Stimulated activated CD4-positive, alpha-beta T cell treated with anti-CD3 and anti-CD28 coated beads, Interleukin-15, amount 100 ng/mL, for 24 hours (primary cell): Measurements from ENCODE around the gene PHLDA3.

ENCODE experiments used
- DNase-seq: peaks from one replicate; pipeline ENCODE4 v3.0.0-alpha.2; 2020

PHLDA3 gene

GRCh38 chr1:201427963-201428362, 41.0 kb downstream of the PHLDA3 start:
- no peak for DNase-seq

- no peak for DNase-seq
Observed at GRCh38 chr1:201426479-201427310, 42.3 kb downstream of the PHLDA3 start.

- no peak for DNase-seq
Observed at GRCh38 chr1:201424146-201424545, 44.8 kb downstream of the PHLDA3 start.

- no peak for DNase-seq
Observed at GRCh38 chr1:201423655-201424054, 45.3 kb downstream of the PHLDA3 start.

DNA sequence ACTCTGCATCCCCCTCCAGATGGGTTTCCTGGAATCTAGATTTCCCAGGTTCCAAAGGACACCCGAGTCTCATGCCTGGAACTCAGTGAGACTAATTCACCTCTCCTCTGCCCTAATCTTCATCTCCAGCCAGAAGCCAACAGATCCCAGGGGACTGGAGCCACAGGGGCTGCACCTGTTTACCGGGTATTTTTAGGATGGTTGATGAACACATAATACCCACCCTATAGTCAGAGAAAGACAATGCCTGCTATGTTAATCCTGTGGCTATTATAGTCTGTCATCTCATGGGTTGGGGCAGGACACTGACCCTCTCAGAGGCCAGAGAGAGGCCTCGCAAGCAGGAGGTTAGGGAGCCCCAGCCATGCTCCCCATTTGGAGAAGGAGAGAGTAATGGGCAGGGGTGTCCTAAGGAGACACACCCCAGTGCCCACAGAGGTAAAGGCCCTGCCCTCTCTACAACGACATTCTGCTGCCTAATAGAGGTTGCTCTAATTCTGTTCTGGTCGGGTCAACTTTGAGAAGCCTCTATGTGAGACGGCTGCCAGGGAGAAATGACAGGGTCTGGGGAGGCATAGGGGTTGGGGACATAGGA, 46.5 kb downstream of the PHLDA3 start:
- DNase-seq = no peak

GRCh38 chr1:201422026-201422425, 47.0 kb downstream of the PHLDA3 start:
- DNase-seq = no peak

DNA sequence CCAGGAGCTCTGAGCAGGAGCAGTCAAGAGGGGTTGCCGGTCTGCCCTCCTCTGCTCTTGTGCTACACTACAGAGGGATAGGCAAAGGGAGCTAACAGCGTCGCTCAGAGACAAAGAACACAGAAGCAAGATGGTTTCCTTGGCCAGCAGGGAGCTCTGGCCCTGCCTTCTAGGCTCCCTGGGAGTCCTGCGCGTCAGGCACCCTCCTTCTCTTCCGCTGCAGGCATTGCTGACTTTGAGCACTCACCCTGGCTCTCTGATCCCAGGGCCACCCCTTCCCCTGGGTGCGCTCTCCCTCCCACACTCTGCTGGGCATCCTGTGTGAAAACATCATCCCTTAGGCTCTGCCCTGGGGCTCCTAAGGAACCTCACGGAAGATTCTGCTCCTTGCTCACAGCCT, 47.9 kb downstream of the PHLDA3 start:
- DNase-seq = no peak

- no peak for DNase-seq
Observed at GRCh38 chr1:201420608-201421002, 48.4 kb downstream of the PHLDA3 start.

DNA sequence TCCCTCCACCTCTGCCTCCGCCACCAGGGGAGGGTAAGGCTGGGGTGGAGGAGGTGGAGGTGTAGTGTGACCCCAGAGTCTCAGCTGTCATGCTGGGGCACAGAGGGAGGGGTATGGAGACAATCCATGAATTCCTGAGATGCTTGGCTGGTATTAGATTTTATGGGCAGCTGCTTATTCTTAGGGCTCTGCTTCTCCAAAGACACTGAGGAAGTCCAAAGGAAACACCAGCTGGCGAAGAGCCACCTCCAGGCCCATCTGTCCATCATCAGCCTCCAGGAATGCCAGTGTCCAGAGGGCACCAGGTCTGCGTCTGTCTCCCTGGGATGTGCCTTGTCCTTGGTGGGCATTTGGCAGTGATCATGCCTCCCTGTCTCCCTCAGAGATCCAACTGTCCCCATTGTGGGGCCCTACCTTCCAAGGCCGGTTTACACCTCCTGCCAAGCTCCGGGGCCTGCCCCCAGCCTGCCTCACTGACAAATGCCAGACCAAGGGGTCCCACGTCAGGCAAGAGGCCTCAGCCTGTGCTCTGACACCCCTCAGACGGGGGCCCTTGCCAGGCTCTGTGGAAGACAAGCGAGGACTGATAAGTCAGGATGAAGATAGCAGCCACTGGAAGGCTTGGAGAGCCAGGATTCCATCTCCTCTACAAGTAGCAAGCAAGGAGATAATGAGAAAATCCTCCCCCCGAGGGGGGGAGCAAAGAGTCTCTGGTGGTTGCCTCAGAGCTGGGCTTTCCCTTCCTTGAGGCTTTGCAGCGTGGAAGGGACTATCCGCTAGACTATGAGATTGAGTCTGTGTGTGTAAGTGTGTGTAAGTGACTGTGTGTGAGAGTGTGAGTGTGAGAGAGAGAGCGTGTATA, 49.0 kb downstream of the PHLDA3 start:
- DNase-seq = no peak

DNA sequence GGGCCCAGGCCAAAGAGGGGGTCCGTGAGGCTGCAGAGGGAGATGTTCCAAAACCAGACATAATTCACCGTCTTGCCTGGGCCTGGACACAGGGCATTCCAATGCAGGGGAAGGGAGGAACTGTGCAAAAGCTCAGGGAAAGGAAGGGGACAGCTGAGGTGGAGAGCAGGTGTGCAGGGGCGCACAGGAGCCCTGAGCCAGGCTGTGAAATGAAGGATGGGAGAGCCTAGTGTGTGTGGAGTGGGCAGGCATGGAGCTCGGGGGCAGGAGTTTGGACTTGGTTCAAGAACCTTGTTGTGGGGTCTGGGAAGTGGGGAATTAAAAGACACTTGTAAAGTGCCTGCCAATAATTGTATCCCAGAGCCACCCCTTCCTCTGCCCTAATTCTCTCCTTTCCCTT, 49.7 kb downstream of the PHLDA3 start:
- no peak for DNase-seq

GRCh38 chr1:201418461-201418860, 50.5 kb downstream of the PHLDA3 start:
- DNase-seq = no peak
